Large intestine (tissue), 3 donors: ENCODE data around the gene YWHAH. TPM values are rescaled to one million over a fixed set of nuclear protein-coding genes. Genes with fewer than 3 reads are reported as not detected.
"Not testable (repeated sequence)": the region's sequence is repeated elsewhere in the genome, so short reads cannot be mapped to it uniquely, and the experiment has no call there.

Experiments used
- DNase-seq, 2 donors: peaks; one replicate each; pipeline versions ENCODE4 v3.0.0 to v3.0.0-alpha.2; 2013
- H3K27ac ChIP-seq: one replicate; pipeline ENCODE4 v1.5.1; 2013; ENCODE audit warnings: low read length
- H3K27me3 ChIP-seq: 2 replicates; pipeline ENCODE4 v1.6.1; 2013; ENCODE audit warnings: low read length; ENCODE audit not compliant: control insufficient read depth, insufficient read depth
- H3K36me3 ChIP-seq: 2 replicates; pipeline ENCODE4 v1.6.1; 2013; ENCODE audit warnings: low read length; ENCODE audit not compliant: control insufficient read depth, insufficient read depth
- H3K4me1 ChIP-seq: one replicate; pipeline ENCODE4 v1.6.1; 2013; ENCODE audit warnings: low read length; ENCODE audit not compliant: control insufficient read depth, insufficient read depth
- H3K4me3 ChIP-seq: one replicate; pipeline ENCODE4 v1.5.1; 2013; ENCODE audit warnings: low read length
- H3K9me3 ChIP-seq: one replicate; pipeline ENCODE4 v1.6.1; 2013; ENCODE audit warnings: mild to moderate bottlenecking, low read depth, low read length, moderate library complexity; ENCODE audit not compliant: control insufficient read depth
- WGBS: methylation state at CpG from one replicate; pipeline ENCODE4 v1.1.5; 2013; ENCODE audit warnings: low lambda C conversion rate; ENCODE audit not compliant: insufficient coverage; 5-methylcytosine and 5-hydroxymethylcytosine counted together
- polyA plus RNA-seq: library from polyadenylated mRNA; unstranded; fragments of 120-200 nt; gene quantifications from one replicate; pipeline ENCODE4 v1.2.1, GENCODE V29; 2013

YWHAH gene
- polyA plus RNA-seq, 1 donor, result 90.3 TPM

- no peak overlapping the region for H3K4me3 ChIP-seq
- H3K9me3 ChIP-seq, result no peaks in the 10 kb centered on the region
- H3K27me3 ChIP-seq, result no peaks in the 10 kb centered on the region
- peaks cover 15% of the 10 kb centered on the region for H3K4me1 ChIP-seq
- H3K36me3 ChIP-seq, result no peaks in the 10 kb centered on the region
- no CpG with 5 or more reads among the region's 9 CpGs for WGBS
- peak; percentile 83 to 88 for DNase-seq
- peak overlapping the region; percentile 30 for H3K27ac ChIP-seq
Measured at GRCh38 chr22:31977141-31977841, 33.0 kb downstream of the YWHAH start.

GRCh38 chr22:31977939-31978338, 33.6 kb downstream of the YWHAH start:
- WGBS, result no CpG with 5 or more reads among the region's 3 CpGs
- DNase-seq, result no peak
- H3K4me1 ChIP-seq, result peaks cover 17% of the 10 kb centered on the region
- no peak overlapping the region for H3K4me3 ChIP-seq
- no peaks in the 10 kb centered on the region for H3K9me3 ChIP-seq
- H3K27me3 ChIP-seq, result no peaks in the 10 kb centered on the region
- H3K36me3 ChIP-seq, result no peaks in the 10 kb centered on the region
- no peak overlapping the region for H3K27ac ChIP-seq

- WGBS, result no CpG with 5 or more reads among the region's 4 CpGs
- no peak overlapping the region for H3K27ac ChIP-seq
- H3K4me3 ChIP-seq, result no peak overlapping the region
- no peak for DNase-seq
- H3K9me3 ChIP-seq, result no peaks in the 10 kb centered on the region
- peaks cover 35% of the 10 kb centered on the region for H3K4me1 ChIP-seq
- H3K36me3 ChIP-seq, result no peaks in the 10 kb centered on the region
- no peaks in the 10 kb centered on the region for H3K27me3 ChIP-seq
Measured at GRCh38 chr22:31980628-31981027, 36.3 kb downstream of the YWHAH start.

GRCh38 chr22:31981976-31982375, 37.6 kb downstream of the YWHAH start:
- H3K36me3 ChIP-seq, H3K27me3 ChIP-seq, H3K9me3 ChIP-seq, H3K4me3 ChIP-seq, H3K27ac ChIP-seq, DNase-seq: not testable (repeated sequence)
- 100% methylated on average over 1 of the region's 8 CpGs for WGBS
- H3K4me1 ChIP-seq, result peaks cover 46% of the 10 kb centered on the region

- Histone ChIP-seq H3K36me3 (no peaks in the 10 kb centered on the region), H3K4me1 (peaks cover 45% of the 10 kb centered on the region), H3K27ac (peak overlapping the region; percentile 84), H3K27me3 (no peaks in the 10 kb centered on the region), H3K9me3 (no peaks in the 10 kb centered on the region), H3K4me3 (no peak overlapping the region)
- WGBS, result no CpG with 5 or more reads among the region's 6 CpGs
- peak; percentile 73 to 91 for DNase-seq
Measured at GRCh38 chr22:31983911-31984656, 39.7 kb downstream of the YWHAH start.

GRCh38 chr22:31987218-31987617, 42.9 kb downstream of the YWHAH start:
- H3K27ac ChIP-seq, result peak overlapping the region; percentile 89
- H3K4me1 ChIP-seq, result peaks cover 57% of the 10 kb centered on the region
- no peaks in the 10 kb centered on the region for H3K36me3 ChIP-seq
- H3K4me3 ChIP-seq, result no peak overlapping the region
- WGBS, result no CpG with 5 or more reads among the region's 1 CpG
- H3K9me3 ChIP-seq, result no peaks in the 10 kb centered on the region
- DNase-seq, result peak; percentile 90 to 96
- no peaks in the 10 kb centered on the region for H3K27me3 ChIP-seq

GRCh38 chr22:31991102-31991839, 46.9 kb downstream of the YWHAH start:
- peak in 1 of 2 donors; percentile 40 for DNase-seq
- Histone ChIP-seq H3K9me3 (no peaks in the 10 kb centered on the region), H3K27ac (no peak overlapping the region), H3K36me3 (no peaks in the 10 kb centered on the region), H3K4me3 (no peak overlapping the region), H3K4me1 (peaks cover 30% of the 10 kb centered on the region), H3K27me3 (no peaks in the 10 kb centered on the region)
- WGBS, result 93% methylated on average over 3 of the region's 4 CpGs

GRCh38 chr22:31995046-31995445, 50.7 kb downstream of the YWHAH start:
- Histone ChIP-seq H3K27ac (no peak overlapping the region), H3K4me3 (no peak overlapping the region), H3K36me3 (no peaks in the 10 kb centered on the region), H3K27me3 (no peaks in the 10 kb centered on the region), H3K9me3 (no peaks in the 10 kb centered on the region), H3K4me1 (peaks cover 17% of the 10 kb centered on the region)
- WGBS, result 92% methylated on average over 2 of the region's 3 CpGs
- DNase-seq, result no peak

GRCh38 chr22:31995807-31996206, 51.5 kb downstream of the YWHAH start:
- 86% methylated on average over 1 of the region's 3 CpGs for WGBS

GRCh38 chr22:31998784-31999385, 54.5 kb downstream of the YWHAH start:
- no peaks in the 10 kb centered on the region for H3K36me3 ChIP-seq
- no peak overlapping the region for H3K4me3 ChIP-seq
- H3K27ac ChIP-seq, result peak overlapping the region; percentile 67
- DNase-seq, result peak; percentile 74 to 87
- H3K9me3 ChIP-seq, result no peaks in the 10 kb centered on the region
- 24% methylated on average over 2 of the region's 3 CpGs for WGBS
- peaks cover 5% of the 10 kb centered on the region for H3K4me1 ChIP-seq
- H3K27me3 ChIP-seq, result no peaks in the 10 kb centered on the region

More at GRCh38 chr22:31995807-31996206, 51.5 kb downstream of the YWHAH start:
- H3K27me3 ChIP-seq, result no peaks in the 10 kb centered on the region
- no peak for DNase-seq
- H3K4me1 ChIP-seq, result peaks cover 11% of the 10 kb centered on the region
- no peak overlapping the region for H3K27ac ChIP-seq
- H3K9me3 ChIP-seq, result no peaks in the 10 kb centered on the region
- no peak overlapping the region for H3K4me3 ChIP-seq
- H3K36me3 ChIP-seq, result no peaks in the 10 kb centered on the region
